ENCODE data around the gene PRAMEF12.

Gene PRAMEF12

DNA sequence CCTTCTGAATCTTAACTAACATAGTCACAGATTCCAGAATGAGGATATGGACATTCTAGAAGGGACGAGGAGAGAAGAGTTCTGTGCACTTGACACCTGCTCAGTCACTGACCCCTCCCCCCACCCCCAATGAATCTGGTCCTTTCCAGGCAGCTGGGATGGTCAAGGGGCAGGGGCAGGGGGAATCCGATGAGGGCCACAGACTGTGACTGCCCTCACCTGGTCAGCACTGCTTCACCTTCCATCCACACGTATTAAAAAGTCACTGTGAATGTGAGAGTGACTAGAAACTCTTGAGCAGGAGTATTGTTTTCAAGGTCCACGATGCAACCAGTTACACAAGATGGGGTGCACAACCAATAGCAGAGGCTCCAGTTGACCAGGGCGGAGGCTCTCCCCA is 9.5 kb upstream of the PRAMEF12 start:
- no peak for DNase-seq (ENCODE audit: low read depth)
- no peak for TF ChIP-seq CTCF (conservative IDR thresholded peaks at IDR 0.05; ENCODE audit: control insufficient read depth, insufficient read depth, low read depth, low read length)
- H3K4me3 ChIP-seq (ENCODE audit: control insufficient read depth, low read depth, low read length): no peak overlapping the region

- no peak for TF ChIP-seq CTCF (conservative IDR thresholded peaks at IDR 0.05; ENCODE audit: control insufficient read depth, insufficient read depth, low read depth, low read length)
- no peak overlapping the region for H3K4me3 ChIP-seq (ENCODE audit: control insufficient read depth, low read depth, low read length)
- no peak for DNase-seq (ENCODE audit: low read depth)
These were observed 4.5 kb upstream of the PRAMEF12 start for GRCh38 chr1:12769031-12769430.

GRCh38 chr1:12769976-12770505 is 3.5 kb upstream of the PRAMEF12 start:
- DNase-seq (ENCODE audit: low read depth): no peak
- TF ChIP-seq CTCF (conservative IDR thresholded peaks at IDR 0.05; ENCODE audit: control insufficient read depth, insufficient read depth, low read depth, low read length): no peak
- no peak overlapping the region for H3K4me3 ChIP-seq (ENCODE audit: control insufficient read depth, low read depth, low read length)

DNA sequence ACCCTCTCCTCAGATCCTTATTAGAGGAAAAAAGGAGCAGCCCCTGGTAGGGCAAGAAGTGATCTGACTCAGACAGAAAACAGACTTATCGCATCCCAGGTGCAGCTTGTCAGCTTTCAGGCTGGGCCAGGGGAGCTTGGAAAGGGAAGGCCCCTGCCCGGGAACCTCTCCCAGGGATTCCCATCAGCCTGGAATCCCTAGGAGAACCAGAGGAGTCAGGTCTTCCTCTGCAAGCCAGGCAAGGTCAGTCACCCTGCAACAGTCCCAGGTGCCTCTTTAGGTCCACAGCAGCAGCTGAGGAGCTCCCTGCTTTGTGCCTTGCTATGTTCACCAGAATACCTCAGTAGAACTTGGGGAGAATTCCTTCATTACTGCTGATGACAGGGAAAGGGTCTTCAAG is 2.9 kb upstream of the PRAMEF12 start:
- DNase-seq (ENCODE audit: low read depth): no peak
- no peak overlapping the region for H3K4me3 ChIP-seq (ENCODE audit: control insufficient read depth, low read depth, low read length)
- TF ChIP-seq CTCF (conservative IDR thresholded peaks at IDR 0.05; ENCODE audit: control insufficient read depth, insufficient read depth, low read depth, low read length): no peak

- TF ChIP-seq CTCF (conservative IDR thresholded peaks at IDR 0.05; ENCODE audit: control insufficient read depth, insufficient read depth, low read depth, low read length): no peak
These were observed 2.4 kb upstream of the PRAMEF12 start for GRCh38 chr1:12771186-12771585.

DNA sequence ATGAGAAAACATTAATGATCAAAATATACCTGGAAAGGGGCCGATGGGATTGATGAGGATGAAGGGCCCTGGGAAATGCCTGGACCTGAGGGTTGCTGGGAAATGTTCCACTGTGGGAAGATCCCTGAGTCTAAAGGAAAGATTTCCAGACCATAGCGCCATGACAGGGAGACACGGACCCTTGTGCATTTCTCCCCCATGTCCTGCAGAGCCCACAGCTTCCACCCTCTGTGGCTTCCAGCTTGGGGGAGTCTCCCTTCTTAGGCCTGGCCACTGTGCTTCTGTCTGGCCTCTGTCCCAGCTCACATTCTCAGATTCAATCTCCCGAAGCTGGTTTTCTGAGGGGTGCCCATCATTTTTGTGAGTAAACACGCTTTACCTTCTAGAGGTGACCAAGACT is 1.0 kb upstream of the PRAMEF12 start:
- TF ChIP-seq CTCF (conservative IDR thresholded peaks at IDR 0.05; ENCODE audit: control insufficient read depth, insufficient read depth, low read depth, low read length): no peak
- no peak overlapping the region for H3K4me3 ChIP-seq (ENCODE audit: control insufficient read depth, low read depth, low read length)
- no peak for DNase-seq (ENCODE audit: low read depth)

More at GRCh38 chr1:12771186-12771585, 2.4 kb upstream of the PRAMEF12 start:
- no peak overlapping the region for H3K4me3 ChIP-seq (ENCODE audit: control insufficient read depth, low read depth, low read length)
- DNase-seq (ENCODE audit: low read depth): no peak

DNA sequence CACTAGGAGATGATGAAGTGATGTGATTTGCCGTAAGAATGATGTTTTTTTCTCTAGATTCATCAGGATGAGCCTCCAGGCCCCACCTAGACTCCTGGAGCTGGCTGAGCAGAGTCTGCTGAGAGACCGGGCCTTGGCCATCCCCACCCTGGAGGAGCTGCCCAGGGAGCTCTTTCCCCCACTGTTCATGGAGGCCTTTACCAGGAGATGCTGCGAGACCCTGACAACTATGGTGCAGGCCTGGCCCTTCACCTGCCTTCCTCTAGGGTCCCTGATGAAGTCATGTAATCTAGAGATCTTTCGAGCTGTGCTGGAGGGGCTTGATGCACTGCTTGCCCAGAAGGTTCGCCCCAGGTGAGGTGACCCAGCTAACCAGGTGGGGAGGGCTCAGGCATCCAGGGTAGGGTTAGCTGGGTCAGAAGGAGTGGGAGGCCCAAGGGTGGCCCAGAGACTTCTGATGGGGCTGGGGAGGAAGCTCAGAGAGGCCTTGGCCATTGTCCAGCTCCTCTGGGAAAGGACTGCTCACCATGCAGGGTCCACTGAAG is 1.3 kb downstream of the PRAMEF12 start:
- TF ChIP-seq CTCF (conservative IDR thresholded peaks at IDR 0.05; ENCODE audit: control insufficient read depth, insufficient read depth, low read depth, low read length): no peak
- no peak for DNase-seq (ENCODE audit: low read depth)
- H3K4me3 ChIP-seq (ENCODE audit: control insufficient read depth, low read depth, low read length): no peak overlapping the region

Data from fibroblast of mammary gland (primary cell).